ENCODE data around the gene C10orf90. TPM values are rescaled to one million over a fixed set of nuclear protein-coding genes. Genes with fewer than 3 reads are reported as not detected.

Gene C10orf90
- total and polyA plus RNA-seq, 2 of the 8 experiments (the other 6 are each of a cell fraction or from before 2014, with no cell fraction given) = 0.21 TPM; not detected in 1

DNA sequence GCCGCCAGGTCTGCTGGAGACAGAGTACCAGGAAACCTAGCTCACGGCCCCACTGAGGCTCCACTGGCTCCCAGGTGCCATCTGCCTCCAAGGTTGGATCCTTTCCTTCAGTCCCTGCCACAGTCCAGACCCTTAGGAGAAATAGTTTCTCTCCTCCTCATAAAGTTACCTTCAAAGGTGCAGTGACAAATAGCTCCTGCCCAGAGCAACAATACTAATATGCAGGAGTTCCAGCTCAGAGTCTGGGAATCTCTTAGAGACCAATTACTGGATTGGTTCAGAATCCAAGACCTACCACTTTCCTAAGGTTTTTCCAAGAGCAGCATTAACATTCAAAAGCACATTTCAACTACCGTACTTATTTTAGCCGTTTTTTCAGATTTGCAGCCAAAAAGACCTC, 241.2 kb downstream of the C10orf90 start:
- ChIA-PET POLR2A (ENCODE audit: partially characterized antibody) (no interaction called here), CTCF (ENCODE audit: partially characterized antibody) (interaction anchor here (1.2 to 1.6 kb wide), 2 partner anchors 16 to 452 kb away, joined by 3 to 9 read pairs; no protein-coding TSS in a partner anchor)
- Histone ChIP-seq H2BK120ac (replicated peaks; ENCODE audit: low read depth, low read length) (no peak overlapping the region), H3K9ac (replicated peaks in 1 of 4; ENCODE audit: extremely low read depth in 1 of 4, low read depth in 3 of 4, low read length in 3 of 4) (no peak overlapping the region), H3K18ac (ENCODE audit: extremely low read depth, low read length) (no peak overlapping the region), H3K36me3 (ENCODE audit: control insufficient read depth in 2 of 4, insufficient read depth in 4 of 4, low read length in 3 of 4) (no peaks in the 10 kb centered on the region), H4K91ac (replicated peaks; ENCODE audit: insufficient read length, low read length) (no peak overlapping the region), H2AFZ (ENCODE audit: low read length) (no peak overlapping the region), H2BK15ac (ENCODE audit: low read length) (no peak overlapping the region), H3K4me3 (ENCODE audit: extremely low read depth in 1 of 4, insufficient read depth in 2 of 4, low read depth in 3 of 4, low read length in 4 of 4) (no peak overlapping the region), H4K20me1 (replicated peaks in 1 of 2; ENCODE audit: control insufficient read depth in 1 of 2, insufficient read depth in 2 of 2, low read length in 2 of 2) (no peaks in the 10 kb centered on the region), H3K27ac (ENCODE audit: low read depth, low read length) (no peak overlapping the region), H3K27me3 (replicated peaks in 1 of 4; ENCODE audit: control insufficient read depth in 3 of 4, extremely low read depth in 1 of 4, insufficient read depth in 3 of 4, low read length in 3 of 4) (no peaks in the 10 kb centered on the region), H4K8ac (ENCODE audit: extremely low read depth, insufficient read depth, low read length) (no peak overlapping the region), H2BK20ac (ENCODE audit: low read length) (no peak overlapping the region), H3K79me1 (ENCODE audit: low read depth, low read length) (no peaks in the 10 kb centered on the region), H3K4me1 (replicated peaks in 1 of 4; ENCODE audit: control insufficient read depth in 3 of 4, insufficient read depth in 4 of 4, low read length in 3 of 4) (peaks cover 0 to 6% (median 2%) of the 10 kb centered on the region in 4 experiments; a peak in 3 of 7 replicates), H4K5ac (ENCODE audit: insufficient read length, low read depth, low read length) (no peak overlapping the region), H3K9me3 (ENCODE audit: insufficient read depth in 2 of 2, low read depth in 1 of 2, low read length in 1 of 2) (peaks cover 0 to 3% of the 10 kb centered on the region in 2 experiments; a peak in 2 of 4 replicates), H3K23ac (ENCODE audit: insufficient read length) (no peak overlapping the region), H2BK12ac (ENCODE audit: low read depth, low read length) (no peak overlapping the region), H3K79me2 (ENCODE audit: control insufficient read depth in 1 of 2, insufficient read depth in 2 of 2, low read length in 2 of 2) (no peaks in the 10 kb centered on the region), H2AK5ac (ENCODE audit: low read depth, low read length) (no peak overlapping the region), H3K4ac (replicated peaks; ENCODE audit: insufficient read length, low read depth, low read length) (no peak overlapping the region), H2BK5ac (ENCODE audit: low read depth, low read length) (no peak overlapping the region), H3K14ac (ENCODE audit: insufficient read length) (no peak overlapping the region), H3K56ac (replicated peaks; ENCODE audit: insufficient read length, low read depth, low read length) (no peak overlapping the region), H3K23me2 (ENCODE audit: low read depth, low read length) (no peaks in the 10 kb centered on the region), H3K4me2 (ENCODE audit: insufficient read depth in 1 of 2, low read depth in 2 of 2, low read length in 2 of 2) (no peak overlapping the region)
- DNase-seq (ENCODE audit: low read depth in 1 of 2, low spot score in 2 of 2) = no peak
- 88% methylated on average over 4 of the region's 4 CpGs; no CpG with 5 or more reads in 1 of the 2 experiments for WGBS, 2 experiments (ENCODE audit: extremely low coverage in 1 of 2, insufficient coverage in 1 of 2, insufficient read length in 1 of 2, insufficient replicate concordance in 2 of 2, low coverage in 1 of 2, low lambda C conversion rate in 2 of 2, missing lambda C conversion rate in 1 of 2)
- no peak for FAIRE-seq
- TF ChIP-seq CTBP2 (IDR thresholded peaks at IDR 0.05; ENCODE audit: borderline replicate concordance, insufficient read depth, insufficient read length, low read length) (no peak), SIN3A (conservative IDR thresholded peaks at IDR 0.05 in 1 of 2, IDR thresholded peaks at IDR 0.05 in 1 of 2; ENCODE audit: low read depth in 1 of 2, low read length in 2 of 2) (no peak), CHD2 (IDR thresholded peaks at IDR 0.05; ENCODE audit: low read length) (no peak), CBX5 (IDR thresholded peaks at IDR 0.05; ENCODE audit: low read depth, low read length) (no peak), EGR1 (IDR thresholded peaks at IDR 0.05; ENCODE audit: borderline replicate concordance, low read depth, low read length) (no peak), KDM4A (IDR thresholded peaks at IDR 0.05; ENCODE audit: low read depth, low read length, severe bottlenecking) (no peak), FOSL1 (IDR thresholded peaks at IDR 0.05; ENCODE audit: insufficient read depth, low read depth, low read length) (no peak), RFX5 (IDR thresholded peaks at IDR 0.05; ENCODE audit: borderline replicate concordance, low read depth, low read length) (no peak), ASH2L (IDR thresholded peaks at IDR 0.05; ENCODE audit: low read length) (no peak), CREB1 (IDR thresholded peaks at IDR 0.05) (no peak), TAF1 (IDR thresholded peaks at IDR 0.05; ENCODE audit: low read depth, low read length) (no peak), GTF2F1 (IDR thresholded peaks at IDR 0.05; ENCODE audit: borderline replicate concordance, low read depth, low read length) (no peak)
- TF ChIP-seq, protein P1, sequence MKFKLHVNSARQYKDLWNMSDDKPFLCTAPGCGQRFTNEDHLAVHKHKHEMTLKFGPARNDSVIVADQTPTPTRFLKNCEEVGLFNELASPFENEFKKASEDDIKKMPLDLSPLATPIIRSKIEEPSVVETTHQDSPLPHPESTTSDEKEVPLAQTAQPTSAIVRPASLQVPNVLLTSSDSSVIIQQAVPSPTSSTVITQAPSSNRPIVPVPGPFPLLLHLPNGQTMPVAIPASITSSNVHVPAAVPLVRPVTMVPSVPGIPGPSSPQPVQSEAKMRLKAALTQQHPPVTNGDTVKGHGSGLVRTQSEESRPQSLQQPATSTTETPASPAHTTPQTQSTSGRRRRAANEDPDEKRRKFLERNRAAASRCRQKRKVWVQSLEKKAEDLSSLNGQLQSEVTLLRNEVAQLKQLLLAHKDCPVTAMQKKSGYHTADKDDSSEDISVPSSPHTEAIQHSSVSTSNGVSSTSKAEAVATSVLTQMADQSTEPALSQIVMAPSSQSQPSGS (IDR thresholded peaks at IDR 0.05; ENCODE audit: low read length) = no peak

Data from H1 (cell line).